Measurements from ENCODE around the gene TBCC. TPM values are rescaled to one million over a fixed set of nuclear protein-coding genes. Genes with fewer than 3 reads are reported as not detected.
A peak's percentile ranks its signal among the peaks of the same experiment; 100 is the strongest.
"Not testable (repeated sequence)": the region's sequence is repeated elsewhere in the genome, so short reads cannot be mapped to it uniquely, and the experiment has no call there.

Gene TBCC
- total and polyA plus RNA-seq, 4 donors = 24.3 to 35.8 (median 29.4) TPM

DNA sequence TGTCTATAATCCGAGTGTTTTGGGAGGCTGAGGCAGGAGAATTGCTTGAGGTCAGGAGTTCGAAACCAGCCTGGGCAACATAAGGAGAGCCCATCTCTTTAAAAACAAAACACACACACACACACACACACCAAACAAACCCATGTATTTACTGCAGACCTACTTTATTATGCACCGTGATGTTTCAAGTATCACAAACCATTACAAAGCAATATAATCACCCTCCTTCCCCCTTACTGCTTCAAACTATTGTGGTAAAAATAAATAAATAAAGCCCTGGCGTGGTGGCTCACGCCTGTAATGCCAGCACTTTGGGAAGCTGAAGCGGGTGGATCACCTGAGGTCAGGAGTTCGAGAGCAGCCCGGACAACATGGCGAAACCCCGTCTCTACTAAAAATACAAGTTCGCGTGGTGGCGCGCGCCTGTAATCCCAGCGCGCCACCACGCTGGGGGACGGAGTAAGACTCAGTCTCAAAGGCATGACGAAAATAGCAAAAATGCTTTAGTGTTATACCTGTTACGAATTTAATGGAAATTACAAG lies 1.5 kb downstream of the TBCC start:
- Histone ChIP-seq H3K27me3 (ENCODE audit: control insufficient read depth, insufficient read depth, low read length) (no peaks in the 10 kb centered on the region), H3K9me3 (ENCODE audit: control insufficient read depth, insufficient read depth, low read length) (no peaks in the 10 kb centered on the region), H3K4me1 (ENCODE audit: control insufficient read depth, insufficient read depth, low read length) (peaks cover 25% of the 10 kb centered on the region), H3K27ac (ENCODE audit: low read depth, low read length) (no peak overlapping the region), H3K36me3 (ENCODE audit: control insufficient read depth, insufficient read depth, low read length) (no peaks in the 10 kb centered on the region), H3K4me3 (ENCODE audit: low read depth, low read length) (peak overlapping the region; percentile 100)
- no peak for DNase-seq (ENCODE audit: low read depth in 4 of 6, low spot score in 6 of 6)
- 41% methylated on average over 13 of the region's 21 CpGs for WGBS (ENCODE audit: insufficient coverage)

DNA sequence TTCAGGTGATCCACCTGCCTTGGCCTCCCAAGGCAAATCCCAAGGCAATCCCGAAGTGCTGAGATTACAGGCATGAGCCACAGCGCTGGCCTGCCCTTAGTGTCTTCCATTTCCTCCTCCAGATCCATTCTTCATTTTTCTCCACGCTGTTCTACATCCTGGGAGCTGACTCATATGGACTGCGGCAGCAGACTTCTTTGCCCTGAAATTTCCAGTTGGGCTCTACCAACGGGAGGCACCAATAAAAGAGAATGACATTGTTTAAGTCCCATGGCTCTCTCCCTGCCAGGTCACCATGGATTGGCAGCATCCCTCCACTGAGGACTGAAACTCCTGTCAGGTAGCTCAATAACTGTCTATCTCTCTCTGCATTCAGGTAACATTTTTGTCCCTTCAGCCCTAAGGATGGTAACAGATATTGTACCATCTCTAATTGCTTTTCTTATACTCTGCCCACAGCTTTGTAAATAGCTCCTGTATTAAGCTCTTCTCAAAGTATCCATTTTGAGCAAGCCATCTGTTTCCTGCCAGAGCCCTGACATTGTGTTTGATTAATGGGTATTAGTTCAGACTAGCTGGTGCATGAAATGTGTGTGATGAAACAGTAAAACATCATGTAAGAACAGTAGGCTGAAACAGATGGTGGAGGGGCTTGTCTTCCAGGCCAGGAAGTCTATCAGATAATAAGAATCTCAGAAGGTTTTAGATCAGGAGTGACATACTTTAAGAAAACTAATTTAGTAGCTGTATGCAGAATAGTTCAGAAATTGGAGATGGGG lies 3.6 kb downstream of the TBCC start:
- H3K4me1 ChIP-seq (ENCODE audit: control insufficient read depth, insufficient read depth, low read length) = peaks cover 19% of the 10 kb centered on the region
- H3K36me3 ChIP-seq (ENCODE audit: control insufficient read depth, insufficient read depth, low read length) = no peaks in the 10 kb centered on the region
- 71% methylated on average over 5 of the region's 5 CpGs for WGBS (ENCODE audit: insufficient coverage)
- no peaks in the 10 kb centered on the region for H3K9me3 ChIP-seq (ENCODE audit: control insufficient read depth, insufficient read depth, low read length)
- no peak overlapping the region for H3K27ac ChIP-seq (ENCODE audit: low read depth, low read length)
- no peaks in the 10 kb centered on the region for H3K27me3 ChIP-seq (ENCODE audit: control insufficient read depth, insufficient read depth, low read length)
- no peak overlapping the region for H3K4me3 ChIP-seq (ENCODE audit: low read depth, low read length)
- peak in 2 of 6 donors; percentile 23 to 65 for DNase-seq (ENCODE audit: low read depth in 4 of 6, low spot score in 6 of 6)

DNA sequence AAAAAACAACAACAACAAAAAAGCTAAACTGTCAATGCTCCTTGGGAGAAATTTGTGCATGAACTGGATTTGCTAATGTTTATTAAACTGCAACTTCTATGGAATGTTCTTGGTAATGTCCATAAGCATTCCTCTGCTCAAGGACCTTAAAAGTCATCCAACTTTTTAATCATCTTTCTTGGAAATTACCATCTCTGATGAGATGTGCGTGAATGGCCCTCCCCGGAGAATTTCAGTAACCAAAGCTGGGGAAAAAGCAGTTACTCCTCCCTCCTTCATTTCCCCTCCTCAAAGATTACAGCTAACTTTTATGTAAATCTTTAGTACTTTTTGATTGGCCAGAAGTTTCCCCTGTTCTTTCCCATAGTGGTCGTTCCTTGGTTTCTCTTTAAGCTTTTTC lies 5.2 kb downstream of the TBCC start:
- Histone ChIP-seq H3K27ac (ENCODE audit: low read depth, low read length) (no peak overlapping the region), H3K27me3 (ENCODE audit: control insufficient read depth, insufficient read depth, low read length) (no peaks in the 10 kb centered on the region), H3K4me1 (ENCODE audit: control insufficient read depth, insufficient read depth, low read length) (peaks cover 19% of the 10 kb centered on the region), H3K9me3 (ENCODE audit: control insufficient read depth, insufficient read depth, low read length) (no peaks in the 10 kb centered on the region), H3K4me3 (ENCODE audit: low read depth, low read length) (no peak overlapping the region), H3K36me3 (ENCODE audit: control insufficient read depth, insufficient read depth, low read length) (no peaks in the 10 kb centered on the region)
- no peak for DNase-seq (ENCODE audit: low read depth in 4 of 6, low spot score in 6 of 6)
- WGBS (ENCODE audit: insufficient coverage) = no CpG with 5 or more reads among the region's 3 CpGs

DNA sequence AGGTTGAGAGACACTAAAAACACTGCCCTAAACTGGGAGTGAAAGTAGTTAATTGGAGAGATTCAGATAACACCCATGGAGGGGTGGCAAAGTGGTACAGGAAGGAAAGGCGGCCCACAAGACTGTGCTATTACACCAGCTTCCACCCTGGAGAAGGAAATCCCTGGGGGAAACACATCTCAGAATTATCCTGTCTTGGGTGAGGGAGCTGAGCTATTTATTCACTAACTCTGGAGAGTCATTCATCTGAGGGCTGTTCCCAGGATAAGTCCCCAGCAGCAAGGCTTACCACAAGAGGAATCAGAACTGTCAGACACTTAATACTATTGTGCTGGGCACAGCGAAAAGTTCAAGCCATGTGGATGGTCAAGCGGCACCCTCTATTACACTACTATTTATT lies 9.9 kb downstream of the TBCC start:
- no peaks in the 10 kb centered on the region for H3K9me3 ChIP-seq (ENCODE audit: control insufficient read depth, insufficient read depth, low read length)
- no peak overlapping the region for H3K27ac ChIP-seq (ENCODE audit: low read depth, low read length)
- no peaks in the 10 kb centered on the region for H3K4me1 ChIP-seq (ENCODE audit: control insufficient read depth, insufficient read depth, low read length)
- DNase-seq (ENCODE audit: low read depth in 4 of 6, low spot score in 6 of 6) = no peak
- H3K4me3 ChIP-seq (ENCODE audit: low read depth, low read length) = no peak overlapping the region
- H3K36me3 ChIP-seq (ENCODE audit: control insufficient read depth, insufficient read depth, low read length) = no peaks in the 10 kb centered on the region
- no peaks in the 10 kb centered on the region for H3K27me3 ChIP-seq (ENCODE audit: control insufficient read depth, insufficient read depth, low read length)
- WGBS (ENCODE audit: insufficient coverage) = no CpG with 5 or more reads among the region's 3 CpGs

DNA sequence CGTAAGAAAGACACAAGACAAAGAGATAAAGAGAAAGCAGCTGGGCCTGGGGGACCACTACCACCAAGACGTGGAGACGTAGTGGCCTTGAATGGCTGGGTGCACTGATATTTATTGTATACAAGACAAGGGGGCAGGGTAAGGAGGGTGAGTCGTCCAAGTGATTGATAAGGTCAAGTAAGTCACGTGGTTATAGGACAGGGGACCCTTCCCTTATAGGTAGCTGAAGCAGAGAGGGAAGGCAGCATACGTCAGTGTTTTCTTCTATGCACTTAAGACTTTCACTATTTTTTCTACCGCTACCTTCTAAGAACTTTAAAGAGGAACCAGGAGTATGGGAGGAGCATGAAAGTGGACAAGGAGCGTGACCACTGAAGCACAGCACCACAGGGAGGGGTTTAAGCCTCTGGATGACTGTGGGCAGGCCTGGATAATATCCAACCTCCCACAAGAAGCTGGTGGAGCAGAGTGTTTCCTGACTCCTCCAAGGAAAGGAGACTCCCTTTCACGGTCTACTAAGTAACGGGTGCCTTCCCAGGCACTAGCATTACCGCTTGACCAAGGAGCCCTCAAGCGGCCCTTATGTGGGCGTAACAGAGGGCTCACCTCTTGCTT lies 11.9 kb downstream of the TBCC start:
- not testable (repeated sequence) for H3K4me3 ChIP-seq (ENCODE audit: low read depth, low read length); DNase-seq (ENCODE audit: low read depth in 4 of 6, low spot score in 6 of 6); H3K4me1 ChIP-seq (ENCODE audit: control insufficient read depth, insufficient read depth, low read length); H3K36me3 ChIP-seq (ENCODE audit: control insufficient read depth, insufficient read depth, low read length); H3K27me3 ChIP-seq (ENCODE audit: control insufficient read depth, insufficient read depth, low read length); H3K27ac ChIP-seq (ENCODE audit: low read depth, low read length); H3K9me3 ChIP-seq (ENCODE audit: control insufficient read depth, insufficient read depth, low read length)
- 74% methylated on average over 4 of the region's 13 CpGs for WGBS (ENCODE audit: insufficient coverage)

DNA sequence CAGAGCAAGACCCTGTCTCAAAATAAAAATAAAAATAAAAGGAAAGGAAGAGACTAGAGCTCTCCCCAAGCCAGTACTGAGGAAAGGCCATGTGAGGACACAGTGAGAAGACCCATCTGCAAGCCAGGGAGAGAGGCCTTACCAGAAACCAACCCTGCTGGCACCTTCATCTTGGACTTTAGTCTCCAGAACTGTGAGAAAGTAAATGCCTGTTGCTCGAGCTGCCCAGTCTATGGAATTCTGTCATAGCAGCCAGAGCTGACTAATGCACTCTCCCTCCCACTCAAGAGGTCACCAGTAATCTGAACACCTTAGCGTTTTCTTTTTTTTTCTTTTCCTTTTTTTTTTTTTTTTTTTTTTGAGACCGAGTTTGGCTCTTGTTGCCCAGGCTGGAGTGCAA lies 16.2 kb downstream of the TBCC start:
- Histone ChIP-seq H3K4me1 (ENCODE audit: control insufficient read depth, insufficient read depth, low read length) (peaks cover 6% of the 10 kb centered on the region), H3K27ac (ENCODE audit: low read depth, low read length) (no peak overlapping the region), H3K4me3 (ENCODE audit: low read depth, low read length) (no peak overlapping the region), H3K27me3 (ENCODE audit: control insufficient read depth, insufficient read depth, low read length) (no peaks in the 10 kb centered on the region), H3K36me3 (ENCODE audit: control insufficient read depth, insufficient read depth, low read length) (no peaks in the 10 kb centered on the region), H3K9me3 (ENCODE audit: control insufficient read depth, insufficient read depth, low read length) (no peaks in the 10 kb centered on the region)
- WGBS (ENCODE audit: insufficient coverage) = no CpG with 5 or more reads among the region's 3 CpGs
- no peak for DNase-seq (ENCODE audit: low read depth in 4 of 6, low spot score in 6 of 6)

DNA sequence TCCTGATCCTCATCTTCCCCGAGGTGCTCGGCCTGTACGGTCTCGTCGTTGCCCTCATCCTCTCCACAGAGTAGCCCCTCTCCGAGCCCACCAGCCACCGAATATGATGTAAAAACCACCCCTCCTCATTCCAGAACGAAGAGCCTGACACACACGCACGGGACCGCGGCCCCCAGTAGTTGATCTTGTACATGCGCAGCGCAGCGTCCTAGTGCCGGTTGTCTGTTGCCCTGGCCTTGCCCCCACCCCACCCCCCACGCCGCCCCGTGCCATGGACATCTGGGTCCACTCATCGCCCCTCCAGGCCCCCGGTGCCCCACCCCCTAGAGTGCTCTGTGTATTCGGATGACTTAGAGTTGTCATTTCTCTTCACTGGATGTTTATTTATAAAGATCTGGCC lies 18.3 kb downstream of the TBCC start:
- peak overlapping the region; percentile 89 for H3K27ac ChIP-seq (ENCODE audit: low read depth, low read length)
- H3K36me3 ChIP-seq (ENCODE audit: control insufficient read depth, insufficient read depth, low read length) = no peaks in the 10 kb centered on the region
- H3K4me3 ChIP-seq (ENCODE audit: low read depth, low read length) = peak overlapping the region; percentile 60

DNA sequence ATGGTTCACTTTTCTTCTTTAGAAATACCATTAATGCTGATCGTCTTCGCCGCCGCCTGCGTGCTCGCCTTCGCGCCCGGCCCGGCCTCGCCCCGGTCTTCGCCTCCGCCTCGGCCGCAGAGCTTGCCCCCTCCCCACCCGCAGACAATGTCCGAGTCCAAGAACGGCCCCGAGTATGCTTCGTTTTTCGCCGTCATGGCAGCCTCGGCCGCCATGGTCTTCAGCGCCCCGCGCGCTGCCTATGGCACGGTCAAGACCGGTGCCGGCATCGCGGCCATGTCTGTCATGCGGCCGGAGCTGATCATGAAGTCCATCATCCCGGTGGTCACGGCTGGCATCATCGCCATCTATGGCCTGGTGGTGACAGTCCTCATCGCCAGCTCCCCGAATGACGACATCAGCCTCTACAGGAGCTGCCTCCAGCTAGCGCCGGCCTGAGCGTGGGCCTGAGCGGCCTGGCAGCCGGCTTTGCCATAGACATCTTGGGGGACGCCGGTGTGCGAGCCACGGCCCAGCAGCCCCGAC lies 18.8 kb downstream of the TBCC start:
- DNase-seq (ENCODE audit: low read depth in 4 of 6, low spot score in 6 of 6) = peak in 3 of 6 donors; percentile 43 to 84 (median 70)
- no peaks in the 10 kb centered on the region for H3K9me3 ChIP-seq (ENCODE audit: control insufficient read depth, insufficient read depth, low read length)

More for the DNA sequence above, 18.3 kb downstream of the TBCC start:
- no peak for DNase-seq (ENCODE audit: low read depth in 4 of 6, low spot score in 6 of 6)
- 45% methylated on average over 8 of the region's 22 CpGs for WGBS (ENCODE audit: insufficient coverage)
- H3K9me3 ChIP-seq (ENCODE audit: control insufficient read depth, insufficient read depth, low read length) = no peaks in the 10 kb centered on the region
- H3K27me3 ChIP-seq (ENCODE audit: control insufficient read depth, insufficient read depth, low read length) = no peaks in the 10 kb centered on the region
- H3K4me1 ChIP-seq (ENCODE audit: control insufficient read depth, insufficient read depth, low read length) = peaks cover 6% of the 10 kb centered on the region

DNA sequence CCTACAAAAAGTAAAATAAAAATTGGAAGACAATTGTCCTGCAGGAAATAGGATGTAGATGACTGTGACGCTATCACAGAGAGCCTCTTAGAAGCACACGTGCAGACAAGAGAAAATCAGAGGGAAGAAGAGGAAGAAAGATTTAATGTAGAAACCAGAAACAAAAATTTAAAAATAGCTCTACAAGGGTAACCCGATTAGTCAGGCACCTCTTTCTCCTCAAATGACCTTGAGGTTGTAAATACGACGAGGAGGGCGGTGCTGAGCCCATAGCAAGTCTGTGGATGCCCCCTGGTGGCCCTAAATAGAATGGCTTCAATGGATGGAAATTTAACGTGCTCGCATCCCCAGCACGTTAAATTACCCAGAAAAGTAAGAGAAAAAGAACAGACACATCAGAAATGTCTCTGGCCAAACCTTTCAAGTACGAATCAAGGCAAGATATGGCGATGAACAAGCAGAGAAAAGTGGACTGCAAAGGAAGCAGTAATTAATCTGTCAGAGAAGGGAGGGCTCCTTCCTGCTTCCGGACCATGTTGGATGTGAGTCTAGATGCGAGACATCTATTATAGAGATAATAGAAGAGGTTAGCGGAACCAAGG lies 19.3 kb downstream of the TBCC start:
- H3K4me3 ChIP-seq (ENCODE audit: low read depth, low read length) = peak overlapping the region; percentile 60
- peaks cover 5% of the 10 kb centered on the region for H3K36me3 ChIP-seq (ENCODE audit: control insufficient read depth, insufficient read depth, low read length)
- no peaks in the 10 kb centered on the region for H3K9me3 ChIP-seq (ENCODE audit: control insufficient read depth, insufficient read depth, low read length)
- WGBS (ENCODE audit: insufficient coverage) = no CpG with 5 or more reads among the region's 14 CpGs
- peaks cover 6% of the 10 kb centered on the region for H3K4me1 ChIP-seq (ENCODE audit: control insufficient read depth, insufficient read depth, low read length)
- no peaks in the 10 kb centered on the region for H3K27me3 ChIP-seq (ENCODE audit: control insufficient read depth, insufficient read depth, low read length)
- H3K27ac ChIP-seq (ENCODE audit: low read depth, low read length) = peak overlapping the region; percentile 89
- peak in 4 of 6 donors; percentile 69 to 97 (median 82) for DNase-seq (ENCODE audit: low read depth in 4 of 6, low spot score in 6 of 6)

More for the DNA sequence above, 18.8 kb downstream of the TBCC start:
- H3K27ac ChIP-seq (ENCODE audit: low read depth, low read length) = peak overlapping the region; percentile 89
- peaks cover 6% of the 10 kb centered on the region for H3K4me1 ChIP-seq (ENCODE audit: control insufficient read depth, insufficient read depth, low read length)
- peaks cover 2% of the 10 kb centered on the region for H3K36me3 ChIP-seq (ENCODE audit: control insufficient read depth, insufficient read depth, low read length)
- H3K4me3 ChIP-seq (ENCODE audit: low read depth, low read length) = peak overlapping the region; percentile 60
- no peaks in the 10 kb centered on the region for H3K27me3 ChIP-seq (ENCODE audit: control insufficient read depth, insufficient read depth, low read length)
- 10% methylated on average over 52 of the region's 52 CpGs for WGBS (ENCODE audit: insufficient coverage)
